BLaER1 (cell line): ENCODE measurements around the gene ACOX3.

Source experiments
- H3K27ac ChIP-seq: shearing (Covaris generic); formaldehyde crosslinking; 2 replicates; pipeline ENCODE4 v1.8.1; 2022
- H3K27me3 ChIP-seq: shearing (Covaris generic); formaldehyde crosslinking; 2 replicates; pipeline ENCODE4 v1.8.1; 2022
- H3K36me3 ChIP-seq: shearing (Covaris generic); formaldehyde crosslinking; 2 replicates; pipeline ENCODE4 v1.8.1; 2022
- H3K4me1 ChIP-seq: shearing (Covaris generic); formaldehyde crosslinking; 2 replicates; pipeline ENCODE4 v1.8.1; 2022
- H3K4me2 ChIP-seq: shearing (Covaris generic); formaldehyde crosslinking; 2 replicates; pipeline ENCODE4 v1.8.1; 2022
- H3K4me3 ChIP-seq: shearing (Covaris generic); formaldehyde crosslinking; 2 replicates; pipeline ENCODE4 v1.8.1; 2022
- H3K9ac ChIP-seq: shearing (Covaris generic); formaldehyde crosslinking; 2 replicates; pipeline ENCODE4 v1.8.1; 2022
- H3K9me3 ChIP-seq: shearing (Covaris generic); formaldehyde crosslinking; 2 replicates; pipeline ENCODE4 v1.8.1; 2022
- H4K20me1 ChIP-seq: shearing (Covaris generic); formaldehyde crosslinking; 2 replicates; pipeline ENCODE4 v1.8.1; 2022
- Cebpa-rat ChIP-seq: shearing (Covaris generic); IDR thresholded peaks from 2 replicates; pipeline ENCODE4 v1.8.1; 2022

Gene ACOX3

DNA sequence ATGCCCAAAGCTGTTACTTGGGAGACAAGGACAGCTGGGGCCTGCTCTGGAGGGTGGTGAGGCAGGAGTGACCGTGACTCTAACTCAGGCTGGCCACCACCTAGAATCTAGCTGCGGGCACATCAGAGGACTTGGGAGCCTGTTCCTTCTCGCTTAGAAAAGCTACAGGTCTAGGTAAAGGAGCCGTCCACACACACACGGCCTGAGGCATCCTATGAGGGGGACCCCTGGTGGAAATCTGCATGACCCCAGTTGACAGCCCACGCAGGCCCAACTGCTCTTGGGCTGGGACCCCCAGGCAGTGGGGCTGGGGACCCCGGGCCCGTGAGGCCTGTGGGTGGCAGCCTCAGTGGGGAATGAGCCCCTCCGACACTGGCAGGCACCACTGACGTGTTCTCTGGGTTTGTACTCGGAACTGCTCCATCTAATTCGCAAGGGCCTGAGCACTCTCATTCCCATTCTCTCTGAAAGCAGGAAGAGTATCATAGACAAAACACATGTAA lies 75.6 kb downstream of the ACOX3 start:
- no peak for TF ChIP-seq Cebpa-rat

DNA sequence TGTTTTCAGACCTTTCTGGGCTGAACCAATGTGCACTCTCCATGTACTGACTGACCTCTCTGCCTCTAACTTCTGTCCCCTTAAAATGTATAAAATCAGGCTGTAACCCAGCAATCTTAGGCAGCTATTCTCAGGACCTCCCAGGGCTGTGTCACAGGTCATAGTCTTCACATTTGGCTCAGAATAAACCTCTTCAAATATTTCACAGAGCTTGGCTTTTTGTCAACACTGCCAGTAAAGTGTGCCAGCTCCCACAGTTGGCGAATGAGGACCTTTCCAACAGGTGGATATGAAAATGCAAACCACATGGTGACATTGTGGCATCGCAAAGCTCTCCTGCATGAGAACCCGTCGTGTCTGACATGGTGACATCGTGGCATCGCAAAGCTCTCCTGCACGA lies 76.4 kb downstream of the ACOX3 start:
- no peak overlapping the region for H3K4me2 ChIP-seq
- TF ChIP-seq Cebpa-rat = no peak
- H3K4me3 ChIP-seq = no peak overlapping the region
- H3K36me3 ChIP-seq = peaks cover 62% of the 10 kb centered on the region
- H4K20me1 ChIP-seq = 0 out of 2 replicates have a peak, but pooled peaks cover 7% of the 10 kb centered on the region
- H3K9ac ChIP-seq = no peak overlapping the region
- H3K4me1 ChIP-seq = peaks cover 2% of the 10 kb centered on the region
- H3K27ac ChIP-seq = no peak overlapping the region
- H3K27me3 ChIP-seq = no peaks in the 10 kb centered on the region
- peaks cover 50% of the 10 kb centered on the region for H3K9me3 ChIP-seq

More for the DNA sequence above, 75.6 kb downstream of the ACOX3 start:
- no peak overlapping the region for H3K27ac ChIP-seq
- H3K9ac ChIP-seq = no peak overlapping the region
- 0 out of 2 replicates have a peak, but pooled peaks cover 7% of the 10 kb centered on the region for H4K20me1 ChIP-seq
- H3K9me3 ChIP-seq = peaks cover 43% of the 10 kb centered on the region
- no peaks in the 10 kb centered on the region for H3K27me3 ChIP-seq
- no peak overlapping the region for H3K4me3 ChIP-seq
- no peak overlapping the region for H3K4me2 ChIP-seq
- H3K4me1 ChIP-seq = peaks cover 9% of the 10 kb centered on the region
- peaks cover 70% of the 10 kb centered on the region for H3K36me3 ChIP-seq

DNA sequence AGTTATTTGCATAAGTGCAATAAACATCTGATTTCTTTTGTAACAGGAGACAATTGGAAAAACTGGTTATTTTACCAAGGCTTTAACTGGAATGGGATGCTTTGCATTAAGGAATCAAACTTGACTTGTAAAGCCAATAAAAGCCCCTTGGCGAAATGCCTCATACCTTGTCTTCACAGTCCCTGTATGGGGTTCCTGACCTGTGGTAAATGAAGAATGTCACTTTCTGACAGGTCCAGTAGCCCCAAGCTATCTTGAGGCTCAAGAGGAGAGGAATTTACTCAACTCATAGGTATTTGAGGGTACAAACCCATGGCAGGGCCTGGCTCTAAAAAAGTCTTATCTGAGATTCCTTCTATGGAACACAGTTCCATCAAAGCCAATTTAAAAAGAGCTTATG lies 78.0 kb downstream of the ACOX3 start:
- Histone ChIP-seq H3K9ac (no peak overlapping the region), H3K4me3 (no peak overlapping the region), H4K20me1 (0 out of 2 replicates have a peak, but pooled peaks cover 7% of the 10 kb centered on the region), H3K4me1 (peaks cover 12% of the 10 kb centered on the region), H3K36me3 (peaks cover 49% of the 10 kb centered on the region), H3K4me2 (no peak overlapping the region), H3K27me3 (no peaks in the 10 kb centered on the region), H3K27ac (no peak overlapping the region), H3K9me3 (peaks cover 53% of the 10 kb centered on the region)
- no peak for TF ChIP-seq Cebpa-rat

DNA sequence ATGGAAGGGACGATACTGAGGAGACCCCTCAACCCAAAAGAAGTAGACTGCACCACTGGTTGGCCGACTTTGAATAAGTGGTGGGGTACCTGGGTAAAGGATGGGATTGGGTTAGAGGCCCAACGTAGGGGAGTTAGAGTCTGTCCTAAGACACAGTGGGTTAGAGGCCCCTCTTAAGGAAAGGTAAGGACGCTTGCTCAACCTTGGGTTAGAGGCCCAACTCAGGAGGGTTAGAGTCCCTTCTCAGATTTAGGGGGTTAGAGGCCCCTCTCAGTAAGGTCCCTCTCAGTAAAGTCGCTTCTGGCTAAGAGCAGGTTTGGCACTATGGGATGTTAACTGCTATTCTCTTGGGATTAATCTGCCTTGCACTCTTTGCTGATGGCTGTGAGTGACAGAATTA lies 81.3 kb downstream of the ACOX3 start:
- Histone ChIP-seq H3K4me3 (no peak overlapping the region), H3K4me2 (no peak overlapping the region), H3K9me3 (peaks cover 43% of the 10 kb centered on the region), H4K20me1 (peaks cover 5% of the 10 kb centered on the region; the same call in 1 of the 2 replicates), H3K9ac (no peak overlapping the region), H3K36me3 (peaks cover 18% of the 10 kb centered on the region), H3K4me1 (peaks cover 43% of the 10 kb centered on the region), H3K27me3 (no peaks in the 10 kb centered on the region), H3K27ac (no peak overlapping the region)
- no peak for TF ChIP-seq Cebpa-rat

DNA sequence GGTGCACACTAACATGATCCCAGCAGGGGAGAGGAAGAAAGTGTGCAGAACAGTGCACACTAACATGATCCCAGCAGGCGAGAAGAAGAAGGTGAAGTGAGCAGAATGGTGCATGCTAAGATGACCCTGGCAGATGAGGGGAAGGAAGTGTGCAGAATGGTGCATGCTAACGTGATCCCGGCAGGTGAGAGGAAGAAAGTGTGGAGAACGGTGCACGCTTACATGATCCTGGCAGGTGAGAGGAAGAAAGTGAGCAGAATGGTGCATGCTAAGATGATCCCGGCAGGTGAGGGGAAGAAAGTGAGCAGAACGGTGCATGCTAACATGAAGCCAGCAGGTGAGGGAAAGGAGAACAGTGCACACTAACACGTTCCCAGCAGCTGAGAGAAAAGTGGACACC lies 83.7 kb downstream of the ACOX3 start:
- Histone ChIP-seq H3K27ac (no peak overlapping the region), H3K4me2 (peak overlapping the region; percentile 88), H4K20me1 (peaks cover 26% of the 10 kb centered on the region), H3K9ac (no peak overlapping the region), H3K4me1 (peaks cover 66% of the 10 kb centered on the region), H3K9me3 (peaks cover 19% of the 10 kb centered on the region), H3K36me3 (no peaks in the 10 kb centered on the region), H3K4me3 (no peak overlapping the region), H3K27me3 (no peaks in the 10 kb centered on the region)
- no peak for TF ChIP-seq Cebpa-rat

DNA sequence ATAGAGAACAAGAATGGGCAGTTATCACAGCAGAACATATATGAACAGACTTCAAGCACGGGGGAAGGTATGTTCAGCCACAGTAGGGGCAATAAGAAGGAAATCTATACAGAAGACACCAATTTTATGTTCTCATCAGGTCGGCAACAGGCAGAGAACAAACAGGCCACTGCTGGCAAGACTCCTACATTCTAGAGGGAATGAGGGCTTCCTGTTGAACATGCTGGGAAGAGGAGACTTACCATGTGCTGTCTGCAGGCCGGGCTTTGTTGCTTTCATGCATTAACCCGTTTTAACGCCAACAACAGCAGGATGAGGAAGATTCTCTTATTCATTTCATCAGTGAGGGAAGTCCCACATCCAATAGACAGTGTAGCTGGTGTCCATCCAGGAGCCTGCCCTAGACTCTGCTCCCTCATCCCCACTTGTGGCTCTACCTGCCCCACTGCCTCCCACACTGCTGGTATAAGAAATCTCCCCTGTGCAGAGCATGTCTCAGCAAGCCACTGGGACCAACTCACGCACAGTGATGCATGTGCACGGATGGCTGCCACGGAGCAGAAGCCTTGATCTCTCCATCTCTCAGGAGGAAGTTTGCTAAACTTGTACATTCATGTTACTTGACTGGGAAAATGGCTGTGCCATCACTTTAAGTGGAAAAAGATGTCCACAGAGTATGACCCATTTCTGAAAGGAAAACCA lies 84.5 kb downstream of the ACOX3 start:
- Histone ChIP-seq H4K20me1 (peaks cover 26% of the 10 kb centered on the region), H3K27me3 (no peaks in the 10 kb centered on the region), H3K9ac (no peak overlapping the region), H3K36me3 (no peaks in the 10 kb centered on the region), H3K9me3 (peaks cover 11% of the 10 kb centered on the region), H3K4me3 (no peak overlapping the region), H3K4me2 (peak overlapping the region; percentile 88), H3K4me1 (peaks cover 75% of the 10 kb centered on the region), H3K27ac (no peak overlapping the region)
- TF ChIP-seq Cebpa-rat = no peak

DNA sequence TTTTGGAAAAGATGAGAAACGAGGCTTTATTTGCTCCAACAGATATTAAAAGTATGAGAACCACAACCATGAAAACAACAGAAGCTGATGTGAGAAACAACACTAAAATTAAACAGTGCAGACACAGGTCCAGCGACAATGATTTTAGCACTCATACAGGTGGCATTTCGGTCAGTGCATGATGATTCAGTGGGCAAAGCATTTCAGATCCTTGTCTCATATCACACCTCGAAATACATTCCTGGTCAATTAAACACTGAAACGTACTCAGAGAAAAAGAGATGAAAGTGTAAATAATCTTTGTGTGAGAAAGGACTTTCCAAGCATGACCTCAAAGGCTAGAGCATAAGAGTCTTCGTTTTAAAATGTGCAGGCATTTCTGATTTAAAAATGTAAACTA lies 85.2 kb downstream of the ACOX3 start:
- TF ChIP-seq Cebpa-rat = no peak
- Histone ChIP-seq H3K4me3 (no peak overlapping the region), H4K20me1 (peaks cover 26% of the 10 kb centered on the region), H3K27me3 (no peaks in the 10 kb centered on the region), H3K9me3 (peaks cover 9% of the 10 kb centered on the region; the same call in 1 of the 2 replicates), H3K4me2 (peak overlapping the region; percentile 88), H3K9ac (no peak overlapping the region), H3K27ac (no peak overlapping the region), H3K4me1 (peaks cover 82% of the 10 kb centered on the region), H3K36me3 (no peaks in the 10 kb centered on the region)

DNA sequence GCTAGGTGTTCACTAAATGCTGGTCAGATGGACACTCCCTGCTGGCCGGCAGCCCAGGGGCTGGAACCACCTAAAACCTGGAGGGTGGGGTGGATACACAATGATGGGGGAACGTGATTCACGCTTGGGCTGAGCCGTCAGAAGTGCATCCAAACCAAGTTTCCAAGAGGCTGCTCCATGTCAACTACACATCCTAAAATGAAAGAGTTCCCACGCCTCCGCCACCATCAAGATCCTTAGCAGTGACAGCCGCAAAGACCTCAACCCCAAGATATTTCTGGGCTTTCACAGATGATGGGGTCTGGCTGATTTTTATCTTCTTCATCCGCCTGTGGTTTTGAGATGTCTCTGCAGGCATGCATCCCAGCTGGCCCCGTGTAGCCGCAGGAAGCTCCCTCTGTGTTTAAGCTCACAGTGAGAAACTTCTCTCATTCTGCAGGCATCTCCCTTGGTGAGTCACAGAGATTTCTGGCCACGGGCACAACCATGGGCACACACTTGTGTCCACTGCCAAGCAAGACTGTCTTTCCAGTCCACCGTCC lies 86.5 kb downstream of the ACOX3 start:
- no peak for TF ChIP-seq Cebpa-rat
- H3K4me2 ChIP-seq = peak overlapping the region; percentile 88
- peaks cover 83% of the 10 kb centered on the region for H3K4me1 ChIP-seq
- H3K27me3 ChIP-seq = no peaks in the 10 kb centered on the region
- no peaks in the 10 kb centered on the region for H3K36me3 ChIP-seq
- peaks cover 26% of the 10 kb centered on the region for H4K20me1 ChIP-seq
- peak overlapping the region; percentile 23 for H3K4me3 ChIP-seq
- 0 out of 2 replicates have a peak, but pooled peaks cover under 1% of the 10 kb centered on the region for H3K9me3 ChIP-seq
- H3K9ac ChIP-seq = no peak overlapping the region
- peak overlapping the region; percentile 11; the same call in 1 of the 2 replicates for H3K27ac ChIP-seq

DNA sequence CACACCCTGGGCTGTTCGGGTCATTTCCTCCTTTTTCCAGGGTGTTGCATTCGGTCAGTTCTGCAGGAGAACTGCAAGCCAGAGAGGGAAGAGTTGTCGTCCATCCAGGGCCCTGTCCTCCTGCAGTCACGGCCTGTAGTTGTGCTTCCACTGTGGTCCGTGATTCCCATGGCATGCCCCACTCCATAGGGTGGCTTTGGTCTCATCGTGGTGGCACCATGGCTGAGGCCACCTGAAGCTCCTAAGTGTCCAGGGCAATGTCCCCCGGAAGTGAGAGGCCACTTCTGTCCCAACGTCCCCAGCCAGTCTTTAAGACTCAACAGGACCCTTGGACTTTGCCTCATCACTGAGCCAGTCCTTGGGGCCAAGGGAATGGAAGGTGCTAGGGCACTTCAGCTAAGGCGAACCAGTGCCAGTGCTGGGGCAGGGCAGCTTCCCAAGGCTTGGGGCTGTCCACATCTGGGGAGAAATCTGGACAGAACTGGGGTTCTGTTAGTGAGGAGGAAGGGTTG lies 87.3 kb downstream of the ACOX3 start:
- no peak overlapping the region for H3K9ac ChIP-seq
- H3K4me3 ChIP-seq = peak overlapping the region; percentile 25
- H3K27me3 ChIP-seq = no peaks in the 10 kb centered on the region
- H3K4me2 ChIP-seq = peak overlapping the region; percentile 88
- peaks cover 86% of the 10 kb centered on the region for H3K4me1 ChIP-seq
- no peak for TF ChIP-seq Cebpa-rat
- peaks cover 26% of the 10 kb centered on the region for H4K20me1 ChIP-seq
- H3K27ac ChIP-seq = peak overlapping the region; percentile 35; the same call in 1 of the 2 replicates
- no peaks in the 10 kb centered on the region for H3K36me3 ChIP-seq
- no peaks in the 10 kb centered on the region for H3K9me3 ChIP-seq
